ENCODE results near the gene TGFBR2.

TGFBR2 gene

GRCh38 chr3:30707825-30708224, 101.4 kb downstream of the TGFBR2 start:
- H3K36me3 ChIP-seq (ENCODE audit: control insufficient read depth in 2 of 2, insufficient read depth in 1 of 2, low read length in 2 of 2) = no peaks in the 10 kb centered on the region
- TF ChIP-seq ZNF121 (tag by site-specific recombination; IDR thresholded peaks at IDR 0.05) (no peak), KLF9 (tag by site-specific recombination; IDR thresholded peaks at IDR 0.05; ENCODE audit: low read depth) (no peak), MZF1 (tag by site-specific recombination; IDR thresholded peaks at IDR 0.05; ENCODE audit: borderline replicate concordance) (no peak), GLIS2 (tag by site-specific recombination; IDR thresholded peaks at IDR 0.05) (no peak), ZNF792 (tag by site-specific recombination; IDR thresholded peaks at IDR 0.05) (no peak), ZNF510 (tag by site-specific recombination; IDR thresholded peaks at IDR 0.05; ENCODE audit: insufficient replicate concordance) (no peak), ZNF76 (tag by site-specific recombination; IDR thresholded peaks at IDR 0.05; ENCODE audit: borderline replicate concordance, low read depth) (no peak), ZNF785 (tag by site-specific recombination; IDR thresholded peaks at IDR 0.05) (no peak), ZNF341 (tag by site-specific recombination; IDR thresholded peaks at IDR 0.05; ENCODE audit: low read depth) (no peak), ZNF335 (tag by site-specific recombination; conservative IDR thresholded peaks at IDR 0.05) (no peak), EGR2 (tag by site-specific recombination; IDR thresholded peaks at IDR 0.05; ENCODE audit: low read depth) (no peak), ZNF473 (tag by site-specific recombination; IDR thresholded peaks at IDR 0.05) (no peak), ZNF626 (tag by site-specific recombination; IDR thresholded peaks at IDR 0.05) (no peak), ZNF239 (tag by site-specific recombination; IDR thresholded peaks at IDR 0.05) (no peak), ZNF501 (tag by site-specific recombination; IDR thresholded peaks at IDR 0.05) (no peak), GLI4 (tag by site-specific recombination; IDR thresholded peaks at IDR 0.05) (no peak)
- H3K4me1 ChIP-seq (ENCODE audit: control insufficient read depth, insufficient read depth, low read length) = no peaks in the 10 kb centered on the region
- H3K27ac ChIP-seq (ENCODE audit: extremely low read depth, low read depth, low read length) = no peak overlapping the region
- H3K4me3 ChIP-seq (ENCODE audit: low read depth, low read length) = no peak overlapping the region
- no peaks in the 10 kb centered on the region for H3K9me3 ChIP-seq (ENCODE audit: control insufficient read depth, insufficient read depth, low read depth, low read length)
- CTCF ChIA-PET = interaction anchor here (0.6 kb wide), 1 partner anchor 18 kb away, joined by 3 read pairs; no protein-coding TSS in a partner anchor
- POLR2A ChIA-PET = no interaction called here

GRCh38 chr3:30708472-30708871, 102.1 kb downstream of the TGFBR2 start:
- Histone ChIP-seq H3K27ac (ENCODE audit: extremely low read depth, low read depth, low read length) (no peak overlapping the region), H3K36me3 (ENCODE audit: control insufficient read depth in 2 of 2, insufficient read depth in 1 of 2, low read length in 2 of 2) (no peaks in the 10 kb centered on the region), H3K4me3 (ENCODE audit: low read depth, low read length) (no peak overlapping the region), H3K4me1 (ENCODE audit: control insufficient read depth, insufficient read depth, low read length) (no peaks in the 10 kb centered on the region), H3K9me3 (ENCODE audit: control insufficient read depth, insufficient read depth, low read depth, low read length) (no peaks in the 10 kb centered on the region)
- CTCF ChIA-PET = interaction anchor here (0.6 kb wide), 1 partner anchor 18 kb away, joined by 3 read pairs; no protein-coding TSS in a partner anchor
- POLR2A ChIA-PET = no interaction called here
- no peak for TF ChIP-seq KLF8 (tag by site-specific recombination; IDR thresholded peaks at IDR 0.05)
- TF ChIP-seq ZNF23 (tag by site-specific recombination; IDR thresholded peaks at IDR 0.05; ENCODE audit: borderline replicate concordance) = no peak
- no peak for TF ChIP-seq KLF1 (tag by site-specific recombination; IDR thresholded peaks at IDR 0.05)
- no peak for TF ChIP-seq INSM2 (tag by site-specific recombination; IDR thresholded peaks at IDR 0.05)
- no peak for TF ChIP-seq TSHZ1 (tag by site-specific recombination; IDR thresholded peaks at IDR 0.05; ENCODE audit: borderline replicate concordance)
- no peak for TF ChIP-seq ZNF513 (tag by site-specific recombination; IDR thresholded peaks at IDR 0.05)
- no peak for TF ChIP-seq ZNF571 (tag by site-specific recombination; IDR thresholded peaks at IDR 0.05)
- no peak for TF ChIP-seq ZNF140 (tag by site-specific recombination; IDR thresholded peaks at IDR 0.05)
- TF ChIP-seq MZF1 (tag by site-specific recombination; IDR thresholded peaks at IDR 0.05; ENCODE audit: borderline replicate concordance) = no peak
- no peak for TF ChIP-seq ZNF324 (tag by site-specific recombination; IDR thresholded peaks at IDR 0.05)
- no peak for TF ChIP-seq HOXA7 (CRISPR knock-in tag; IDR thresholded peaks at IDR 0.05; ENCODE audit: borderline replicate concordance)

Data from HEK293 (cell line).